HG03108 (cell line): ENCODE results near the gene NUP214.
"Not testable (repeated sequence)": the region's sequence is repeated elsewhere in the genome, so short reads cannot be mapped to it uniquely, and the experiment has no call there.

Source experiments
- ATAC-seq: cut with Tn5 transposase; IDR thresholded peaks from one replicate; pipeline ENCODE4 v1.9.1; 2021; ENCODE audit warnings: moderate library complexity; ENCODE audit not compliant: unreplicated experiment

Gene NUP214

DNA sequence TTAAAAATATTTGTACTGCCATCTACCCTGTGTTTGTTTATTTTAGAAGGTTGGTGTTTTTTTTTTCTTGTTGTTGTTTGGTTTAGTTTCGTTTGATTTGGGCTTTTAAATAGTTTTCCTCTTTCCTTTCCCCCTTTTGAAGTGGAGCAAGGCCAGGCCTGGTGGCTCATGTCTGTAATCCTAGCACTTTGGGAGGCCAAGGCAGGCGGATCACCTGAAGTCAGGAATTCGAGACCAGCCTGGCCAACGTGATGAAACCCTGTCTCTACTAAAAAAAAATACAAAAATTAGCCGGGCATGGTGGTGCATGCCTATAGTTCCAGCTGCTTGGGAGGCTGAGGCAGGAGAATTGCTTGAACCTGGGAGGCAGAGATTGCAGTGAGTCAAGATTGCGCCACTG is 65.6 kb downstream of the NUP214 start:
- ATAC-seq, result not testable (repeated sequence)

DNA sequence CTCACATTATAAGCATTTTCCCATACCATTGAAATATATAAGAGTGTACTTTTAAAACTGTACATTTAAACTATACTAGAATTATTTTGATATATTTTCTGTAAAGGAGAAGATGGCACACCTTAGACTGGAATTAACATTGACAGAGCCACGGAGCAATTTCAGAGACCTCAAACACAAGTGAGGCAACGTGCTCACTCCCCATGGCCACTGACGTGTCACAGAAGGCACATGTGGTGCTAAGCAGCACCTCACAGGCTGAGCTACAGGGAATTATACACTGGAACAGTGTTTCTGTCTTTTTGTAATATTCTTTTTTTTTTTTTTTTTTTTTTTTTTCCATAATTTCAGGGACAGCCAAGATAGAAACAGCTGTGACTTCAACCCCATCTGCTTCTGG is 66.5 kb downstream of the NUP214 start:
- no peak for ATAC-seq

DNA sequence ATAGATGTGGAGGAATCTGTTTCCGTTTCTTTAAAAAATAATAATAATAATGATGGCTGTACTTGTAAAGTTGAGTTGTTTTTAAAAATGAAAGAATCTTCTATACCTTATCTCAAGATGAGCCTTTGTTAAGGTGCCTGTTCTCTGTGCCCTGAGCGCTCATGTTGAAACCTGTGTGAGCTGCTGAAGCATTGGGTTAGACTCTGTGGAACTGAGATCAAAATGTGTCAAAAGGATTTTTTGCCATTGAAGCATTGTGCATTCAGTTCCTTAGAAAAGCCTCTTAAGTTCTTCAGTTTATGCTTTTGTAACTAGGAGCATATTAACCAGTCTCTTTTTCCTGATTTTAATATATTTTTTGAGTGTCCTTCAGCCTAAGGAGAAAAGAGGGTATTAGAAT is 67.7 kb downstream of the NUP214 start:
- ATAC-seq, result no peak

DNA sequence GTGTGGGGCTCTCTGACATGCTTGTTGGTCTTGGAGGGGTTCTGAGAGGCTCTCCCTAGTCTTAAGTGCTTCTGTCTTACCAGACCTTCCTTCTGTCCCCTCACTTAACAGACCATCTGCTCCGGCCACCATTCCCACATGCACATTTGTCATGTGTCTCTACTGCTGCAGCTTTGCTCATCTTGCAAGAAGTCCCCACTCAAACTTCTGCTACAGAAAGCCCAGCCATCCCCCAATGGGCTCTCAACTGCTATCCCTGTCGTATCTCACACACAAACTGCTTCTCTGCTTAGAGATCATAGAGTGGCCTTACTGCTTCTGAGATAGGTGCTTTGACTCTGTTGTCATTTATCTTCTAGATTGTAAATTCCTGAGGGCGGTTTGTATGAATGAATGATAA is 69.4 kb downstream of the NUP214 start:
- ATAC-seq, result no peak

- no peak for ATAC-seq
Observed at GRCh38 chr9:131197160-131197911, 72.0 kb downstream of the NUP214 start.

DNA sequence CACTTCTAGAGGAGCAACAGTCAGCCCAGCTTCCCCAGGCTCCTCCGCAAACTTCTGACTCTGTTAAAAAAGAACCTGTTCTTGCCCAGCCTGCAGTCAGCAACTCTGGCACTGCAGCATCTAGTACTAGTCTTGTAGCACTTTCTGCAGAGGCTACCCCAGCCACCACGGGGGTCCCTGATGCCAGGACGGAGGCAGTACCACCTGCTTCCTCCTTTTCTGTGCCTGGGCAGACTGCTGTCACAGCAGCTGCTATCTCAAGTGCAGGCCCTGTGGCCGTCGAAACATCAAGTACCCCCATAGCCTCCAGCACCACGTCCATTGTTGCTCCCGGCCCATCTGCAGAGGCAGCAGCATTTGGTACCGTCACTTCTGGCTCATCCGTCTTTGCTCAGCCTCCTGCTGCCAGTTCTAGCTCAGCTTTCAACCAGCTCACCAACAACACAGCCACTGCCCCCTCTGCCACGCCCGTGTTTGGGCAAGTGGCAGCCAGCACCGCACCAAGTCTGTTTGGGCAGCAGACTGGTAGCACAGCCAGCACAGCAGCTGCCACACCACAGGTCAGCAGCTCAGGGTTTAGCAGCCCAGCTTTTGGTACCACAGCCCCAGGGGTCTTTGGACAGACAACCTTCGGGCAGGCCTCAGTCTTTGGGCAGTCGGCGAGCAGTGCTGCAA is 72.8 kb downstream of the NUP214 start:
- no peak for ATAC-seq

DNA sequence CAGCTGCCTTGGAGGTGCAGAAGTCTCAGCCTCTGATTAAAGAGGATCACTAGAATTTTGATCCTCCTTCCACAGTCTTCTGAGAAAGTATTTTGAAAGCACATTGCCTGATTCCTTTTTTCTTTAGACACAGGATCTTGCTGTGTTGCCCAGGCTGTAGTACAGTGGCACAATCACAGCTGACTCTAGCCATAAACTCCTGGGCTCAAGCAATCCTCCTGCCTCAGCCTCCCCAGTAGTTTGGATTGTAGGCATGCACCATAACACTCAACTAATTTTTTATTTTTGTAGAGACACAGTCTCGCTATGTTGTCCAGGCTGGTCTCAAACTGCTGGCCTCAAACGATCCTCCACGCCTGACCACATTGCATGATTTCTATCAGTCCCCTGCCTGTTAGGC is 76.5 kb downstream of the NUP214 start:
- ATAC-seq, result no peak

GRCh38 chr9:131203431-131204218 is 78.2 kb downstream of the NUP214 start:
- no peak for ATAC-seq

- ATAC-seq, result no peak
Observed at GRCh38 chr9:131204285-131204684, 78.9 kb downstream of the NUP214 start.

DNA sequence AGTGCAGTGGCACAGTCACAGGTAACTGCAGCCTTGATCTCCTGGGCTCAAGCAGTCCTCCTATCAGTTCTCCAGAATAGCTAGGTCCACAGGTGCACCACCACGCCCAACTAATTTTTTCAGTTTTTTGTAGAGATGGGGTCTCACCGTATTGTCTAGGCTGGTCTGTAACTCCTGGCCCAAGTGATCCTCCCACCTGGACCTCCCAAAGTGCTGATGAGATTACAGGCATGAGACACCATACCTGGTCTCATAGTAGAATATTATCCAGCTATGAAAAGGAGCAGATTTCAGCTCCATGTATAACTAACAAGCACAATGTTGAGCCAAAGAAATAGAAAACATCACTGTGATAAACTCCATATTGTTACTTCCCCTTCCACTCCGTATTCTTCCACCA is 81.1 kb downstream of the NUP214 start:
- ATAC-seq, result no peak

DNA sequence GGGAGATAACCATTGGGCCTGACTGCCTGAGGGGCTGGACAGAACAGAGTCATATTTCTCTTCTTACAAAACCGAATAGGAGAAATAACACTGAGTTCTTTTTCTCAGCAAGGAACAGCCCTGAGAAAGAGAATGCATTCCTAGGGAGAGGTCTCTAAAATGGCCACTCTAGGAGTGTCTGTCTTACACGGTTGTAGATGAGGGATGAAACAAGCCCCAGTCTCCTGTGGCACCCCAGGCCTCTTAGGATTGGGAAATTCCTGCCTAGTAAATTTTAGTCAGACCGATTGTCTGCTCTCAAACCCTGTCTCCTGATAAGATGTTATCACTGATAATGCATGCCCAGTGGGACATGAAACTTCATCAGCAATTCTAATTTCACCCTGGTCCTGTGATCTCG is 86.5 kb downstream of the NUP214 start:
- ATAC-seq, result not testable (repeated sequence)

GRCh38 chr9:131214286-131214856 is 89.0 kb downstream of the NUP214 start:
- ATAC-seq, result no peak

DNA sequence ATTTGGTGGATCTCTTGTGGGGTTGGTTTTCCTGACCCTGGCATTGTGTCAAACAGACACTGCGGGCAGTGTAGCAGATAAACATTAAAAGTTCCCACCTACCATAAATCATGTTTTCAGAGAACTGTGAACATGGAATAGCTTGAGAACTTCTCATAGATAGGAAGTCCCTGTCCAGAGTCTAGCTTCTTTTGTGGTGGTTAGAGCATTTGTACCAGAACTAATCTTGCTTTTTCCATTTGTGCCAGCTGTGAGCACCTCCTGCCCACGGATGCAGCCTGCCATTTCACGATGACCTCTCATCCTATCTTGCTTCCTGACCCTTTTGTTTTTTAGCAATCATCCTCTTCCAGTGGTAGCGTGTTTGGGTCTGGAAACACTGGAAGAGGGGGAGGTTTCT is 89.5 kb downstream of the NUP214 start:
- ATAC-seq, result no peak

DNA sequence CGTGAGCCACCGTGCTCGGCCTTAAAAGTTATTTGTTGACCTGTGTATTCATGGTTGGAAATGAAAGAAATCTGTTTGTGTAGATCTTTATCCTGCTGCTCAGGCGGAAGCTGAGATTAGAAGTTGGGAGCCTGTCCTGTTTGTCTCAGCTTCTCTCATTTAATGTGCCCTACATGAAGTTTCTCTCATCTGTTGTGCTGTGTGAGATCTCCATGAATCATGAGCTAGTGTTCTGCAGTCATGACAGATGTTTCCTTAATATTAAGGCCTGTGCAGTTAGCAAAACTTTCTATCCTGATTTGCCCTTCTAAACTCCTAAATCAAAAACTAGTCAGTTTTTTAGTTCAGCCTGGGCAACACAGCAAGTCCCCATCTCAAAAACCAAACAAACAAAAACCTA is 91.4 kb downstream of the NUP214 start:
- no peak for ATAC-seq

DNA sequence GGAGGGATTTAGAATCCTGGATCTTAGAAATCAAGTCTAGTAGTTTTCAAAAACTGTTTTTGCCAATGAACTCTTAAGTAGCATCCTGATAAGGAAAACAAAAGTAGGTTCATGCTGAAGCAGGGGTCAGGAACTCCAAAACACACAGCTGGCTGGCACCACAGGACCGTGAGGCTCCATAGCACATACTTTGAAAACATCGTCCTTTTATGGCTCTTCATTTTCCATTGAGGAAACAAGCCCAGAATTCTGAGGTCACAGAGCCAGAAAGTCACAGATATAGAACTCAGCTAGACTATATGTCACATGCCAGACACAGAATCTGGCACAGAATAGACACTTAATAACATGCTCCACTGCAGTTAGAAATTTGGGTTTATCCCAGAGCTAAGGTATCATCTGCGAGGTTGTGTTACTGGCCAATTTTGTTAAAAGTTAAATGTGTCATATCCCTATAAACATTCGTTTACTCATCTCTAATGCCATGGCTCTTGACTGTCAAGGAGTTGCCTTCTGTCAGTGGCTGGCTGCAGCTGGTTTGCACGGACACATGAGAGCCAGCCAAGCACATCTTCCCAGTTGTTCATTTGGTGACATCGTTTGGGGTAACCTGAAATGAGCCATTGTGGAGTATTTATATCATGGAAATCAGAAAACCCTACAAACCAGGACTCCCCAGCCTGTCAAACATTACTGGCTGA is 92.1 kb downstream of the NUP214 start:
- no peak for ATAC-seq

DNA sequence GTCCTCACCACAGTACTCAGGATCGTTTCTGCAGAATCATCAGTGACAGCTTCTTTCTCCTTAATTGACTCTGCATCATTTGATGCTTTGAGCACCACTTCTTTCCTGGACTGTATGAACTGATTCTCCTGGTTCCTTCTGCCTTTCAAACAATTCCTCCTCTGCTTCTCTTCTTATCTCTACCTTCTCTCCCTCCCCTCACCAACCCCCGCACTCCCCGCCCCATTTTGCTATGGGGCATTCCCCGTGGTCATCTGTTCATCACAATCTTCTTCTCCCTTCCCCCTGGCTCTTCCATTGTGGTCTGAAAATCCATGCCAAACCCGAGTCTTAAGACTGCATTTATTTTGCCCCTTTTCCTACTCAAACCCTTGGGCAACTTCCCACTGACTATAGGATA is 93.0 kb downstream of the NUP214 start:
- ATAC-seq, result no peak

DNA sequence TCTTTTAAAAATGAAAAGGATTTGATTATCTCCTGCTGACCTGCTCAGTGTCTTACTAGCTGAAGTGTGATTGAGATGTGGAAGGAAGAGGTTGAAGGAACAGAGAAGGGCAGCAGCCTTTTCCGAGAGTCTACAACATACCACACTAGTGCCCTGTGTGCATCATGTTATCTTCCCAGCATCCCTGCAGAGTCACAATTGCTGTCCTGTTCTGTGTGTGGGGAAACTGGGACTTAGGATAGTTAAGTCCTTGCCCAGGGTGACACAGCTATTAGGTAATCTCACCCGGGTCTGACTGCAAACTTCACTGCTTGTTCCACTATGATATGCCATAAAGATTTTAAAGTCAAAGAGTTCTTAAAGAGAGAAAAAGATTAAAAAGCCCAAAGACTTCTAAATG is 95.1 kb downstream of the NUP214 start:
- ATAC-seq, result no peak

GRCh38 chr9:131222460-131222859 is 97.1 kb downstream of the NUP214 start:
- no peak for ATAC-seq

GRCh38 chr9:131226226-131226625 is 100.8 kb downstream of the NUP214 start:
- no peak for ATAC-seq

- ATAC-seq, result no peak
Observed at GRCh38 chr9:131227112-131227958, 101.9 kb downstream of the NUP214 start.
